Stomach (tissue), 9 donors: ENCODE measurements around the gene TNNI3K. TPM values are rescaled to one million over a fixed set of nuclear protein-coding genes. Genes with fewer than 3 reads are reported as not detected.

Source experiments
- DNase-seq, 2 donors: peaks; one replicate each; pipeline versions ENCODE4 v3.0.0 to v3.0.0-alpha.2; 2013 to 2019
- H3K27ac ChIP-seq, 5 donors: fragments of 200-600 bp in 4 of 5; sonication (generic) in 4 of 5; one replicate each; pipeline ENCODE4 v1.5.1; 2013 to 2019; ENCODE audit warnings: mild to moderate bottlenecking in 1 of 5, moderate library complexity in 1 of 5
- H3K27me3 ChIP-seq, 3 donors: fragments of 200-600 bp; sonication (generic); one replicate each; pipeline ENCODE4 v1.5.1; 2017 to 2019; ENCODE audit warnings: mixed run types in 1 of 3
- H3K36me3 ChIP-seq, 4 donors: fragments of 200-600 bp; sonication (generic); 1 replicate in 3 of 4; 2 replicates in 1 of 4; pipeline ENCODE4 v1.5.1; 2016 to 2019
- H3K4me1 ChIP-seq, 4 donors: fragments of 200-600 bp; sonication (generic); one replicate each; pipeline ENCODE4 v1.5.1; 2016 to 2019
- H3K4me3 ChIP-seq, 4 donors: fragments of 200-600 bp; sonication (generic) in 3 of 4; one replicate each; pipeline ENCODE4 v1.5.1; 2016 to 2019; ENCODE audit warnings: mild to moderate bottlenecking in 1 of 4
- H3K9me3 ChIP-seq, 4 donors: fragments of 200-600 bp; sonication (generic); one replicate each; pipeline ENCODE4 v1.5.1; 2016 to 2019
- EP300 ChIP-seq: sonication (generic); formaldehyde crosslinking; IDR thresholded peaks from one replicate; pipeline ENCODE4 v1.6.1; 2017; ENCODE audit warnings: antibody characterized with exemption
- POLR2A ChIP-seq, 4 donors: fragments of 450-650 bp; IDR thresholded peaks; one replicate each; pipeline ENCODE4 v1.6.1; 2016; ENCODE audit warnings: antibody characterized with exemption in 4 of 4, control low read depth in 2 of 4, mild to moderate bottlenecking in 1 of 4, moderate library complexity in 1 of 4
- POLR2AphosphoS5 ChIP-seq, 3 donors: sonication (generic); formaldehyde crosslinking; IDR thresholded peaks; one replicate each; pipeline ENCODE4 v1.6.1; 2016; ENCODE audit warnings: antibody characterized with exemption in 3 of 3
- WGBS, 5 donors: extraction: QIAGEN DNeasy Blood & Tissue Kit in 3 of 5; methylation state at CpG; one replicate each; pipeline versions ENCODE4 v1.1.5 to v1.1.7; 2013 to 2018; 5-methylcytosine and 5-hydroxymethylcytosine counted together
- intact Hi-C: fragments of 100-400 bp; cut with DNase I; formaldehyde crosslinking; loops from one replicate; pipeline ENCODE4 v1.15.1; 2023; ENCODE audit warnings: low total_unique reads
- polyA plus RNA-seq, 3 donors: library from polyadenylated mRNA; stranded (reverse); fragments of 200-250 nt; gene quantifications; one replicate each; pipeline ENCODE4 v1.2.3, GENCODE V29; 2013
- total RNA-seq, 5 donors: library from RNA; depleted of rRNA; stranded (reverse); fragments of >200 nt; gene quantifications; one replicate each; pipeline versions ENCODE4 v1.1.0 to v1.2.3, GENCODE V29; 2014 to 2016
- TF ChIP-seq, protein P1 (sequence below), 7 experiments: fragments of 450-650 bp in 4 of 7; fragments of 200-600 bp in 3 of 7; sonication (generic) in 3 of 7; IDR thresholded peaks; one replicate each; pipeline ENCODE4 v1.5.1; 2016 to 2019; ENCODE audit warnings: antibody characterized with exemption in 7 of 7, control low read depth in 2 of 7, mild to moderate bottlenecking in 1 of 7
- donor health status: healthy with polysubstance abuse.
- donor health status: Bipolar disorder and iron deficiency.
- donor health status: healthy.

TNNI3K gene
- total and polyA plus RNA-seq, 8 donors, result 0.25 to 7.0 (median 1.7) TPM; not detected in 4

DNA sequence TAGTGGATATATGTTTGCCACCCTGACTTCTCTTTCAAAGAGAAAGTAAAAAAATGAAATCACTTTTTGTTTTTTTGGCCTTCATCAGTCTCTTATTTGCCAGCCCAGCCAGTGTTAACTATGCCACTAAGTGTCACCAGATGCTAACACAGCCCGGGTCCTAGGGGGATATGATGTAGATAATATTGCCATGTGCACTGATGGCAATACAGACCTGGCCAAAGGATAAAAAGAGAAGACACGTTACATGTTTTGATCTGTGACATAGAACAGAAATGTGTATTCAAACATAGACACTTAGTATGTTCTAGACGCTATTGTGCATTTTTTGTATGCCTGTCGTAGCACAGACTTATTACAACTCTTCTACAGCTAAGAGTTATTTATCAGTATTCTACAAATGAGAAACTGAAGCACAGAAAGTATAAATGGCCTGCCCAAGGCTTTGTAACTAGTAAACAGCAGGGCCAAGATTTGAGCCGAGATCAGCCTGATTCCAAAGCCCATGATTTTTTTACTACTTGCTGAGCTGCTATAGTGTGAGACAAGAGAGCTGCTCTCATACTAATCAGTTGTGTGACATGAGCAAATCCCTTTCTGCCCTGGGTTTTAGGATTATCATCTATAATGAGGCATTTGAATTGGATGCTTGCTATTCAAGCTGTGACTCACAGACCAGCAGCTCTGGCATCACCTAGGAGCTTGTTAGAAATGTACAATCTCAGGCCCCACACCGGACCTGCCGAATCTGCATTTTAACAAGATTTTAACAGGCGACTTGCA lies 270.9 kb downstream of the TNNI3K start:
- intact Hi-C loops, result no loop called here
- WGBS, 5 donors, result 65 to 70% (median 69%) methylated on average over 8 of the region's 8 CpGs
- Histone ChIP-seq H3K36me3 (no peaks in the 10 kb centered on the region), H3K4me3 (no peak overlapping the region), H3K9me3 (no peaks in the 10 kb centered on the region), H3K27ac (no peak overlapping the region), H3K4me1 (no peaks in the 10 kb centered on the region), H3K27me3 (no peaks in the 10 kb centered on the region)
- no peak for DNase-seq
- TF ChIP-seq POLR2AphosphoS5 (IDR thresholded peaks at IDR 0.05), result no peak
- TF ChIP-seq EP300, result no peak
- no peak for TF ChIP-seq POLR2A (IDR thresholded peaks at IDR 0.05)
- TF ChIP-seq, protein P1, sequence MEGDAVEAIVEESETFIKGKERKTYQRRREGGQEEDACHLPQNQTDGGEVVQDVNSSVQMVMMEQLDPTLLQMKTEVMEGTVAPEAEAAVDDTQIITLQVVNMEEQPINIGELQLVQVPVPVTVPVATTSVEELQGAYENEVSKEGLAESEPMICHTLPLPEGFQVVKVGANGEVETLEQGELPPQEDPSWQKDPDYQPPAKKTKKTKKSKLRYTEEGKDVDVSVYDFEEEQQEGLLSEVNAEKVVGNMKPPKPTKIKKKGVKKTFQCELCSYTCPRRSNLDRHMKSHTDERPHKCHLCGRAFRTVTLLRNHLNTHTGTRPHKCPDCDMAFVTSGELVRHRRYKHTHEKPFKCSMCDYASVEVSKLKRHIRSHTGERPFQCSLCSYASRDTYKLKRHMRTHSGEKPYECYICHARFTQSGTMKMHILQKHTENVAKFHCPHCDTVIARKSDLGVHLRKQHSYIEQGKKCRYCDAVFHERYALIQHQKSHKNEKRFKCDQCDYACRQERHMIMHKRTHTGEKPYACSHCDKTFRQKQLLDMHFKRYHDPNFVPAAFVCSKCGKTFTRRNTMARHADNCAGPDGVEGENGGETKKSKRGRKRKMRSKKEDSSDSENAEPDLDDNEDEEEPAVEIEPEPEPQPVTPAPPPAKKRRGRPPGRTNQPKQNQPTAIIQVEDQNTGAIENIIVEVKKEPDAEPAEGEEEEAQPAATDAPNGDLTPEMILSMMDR (IDR thresholded peaks at IDR 0.05), result no peak

DNA sequence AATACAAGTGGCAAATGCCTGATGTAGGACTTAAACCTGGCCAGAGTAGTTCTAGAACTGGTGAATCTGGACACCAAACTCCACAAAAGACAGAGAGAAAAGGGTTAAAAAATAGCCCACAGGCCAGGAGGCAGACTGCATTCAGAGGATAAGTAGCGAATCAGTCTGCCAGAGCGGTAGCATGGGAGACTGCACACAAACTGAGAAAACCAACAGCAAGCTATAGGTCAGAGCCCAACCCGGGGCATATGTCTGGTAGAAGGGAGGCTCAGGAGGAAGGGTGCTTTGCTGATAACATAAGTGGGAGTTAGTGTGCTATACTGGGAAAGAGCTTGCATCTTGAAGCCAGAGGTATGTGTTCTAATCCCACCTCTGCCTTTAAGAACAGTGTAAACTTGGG lies 273.3 kb downstream of the TNNI3K start:
- no peak overlapping the region for H3K4me3 ChIP-seq
- H3K27ac ChIP-seq, result no peak overlapping the region
- H3K27me3 ChIP-seq, result no peaks in the 10 kb centered on the region
- TF ChIP-seq, protein P1 (IDR thresholded peaks at IDR 0.05), result no peak
- TF ChIP-seq POLR2A (IDR thresholded peaks at IDR 0.05) (no peak), POLR2AphosphoS5 (IDR thresholded peaks at IDR 0.05) (no peak), EP300 (no peak)
- 11 to 32% (median 17%) methylated on average over 3 of the region's 3 CpGs for WGBS, 5 donors
- no peaks in the 10 kb centered on the region for H3K9me3 ChIP-seq
- intact Hi-C loops, result no loop called here
- H3K4me1 ChIP-seq, result no peaks in the 10 kb centered on the region
- H3K36me3 ChIP-seq, result no peaks in the 10 kb centered on the region
- DNase-seq, result no peak

DNA sequence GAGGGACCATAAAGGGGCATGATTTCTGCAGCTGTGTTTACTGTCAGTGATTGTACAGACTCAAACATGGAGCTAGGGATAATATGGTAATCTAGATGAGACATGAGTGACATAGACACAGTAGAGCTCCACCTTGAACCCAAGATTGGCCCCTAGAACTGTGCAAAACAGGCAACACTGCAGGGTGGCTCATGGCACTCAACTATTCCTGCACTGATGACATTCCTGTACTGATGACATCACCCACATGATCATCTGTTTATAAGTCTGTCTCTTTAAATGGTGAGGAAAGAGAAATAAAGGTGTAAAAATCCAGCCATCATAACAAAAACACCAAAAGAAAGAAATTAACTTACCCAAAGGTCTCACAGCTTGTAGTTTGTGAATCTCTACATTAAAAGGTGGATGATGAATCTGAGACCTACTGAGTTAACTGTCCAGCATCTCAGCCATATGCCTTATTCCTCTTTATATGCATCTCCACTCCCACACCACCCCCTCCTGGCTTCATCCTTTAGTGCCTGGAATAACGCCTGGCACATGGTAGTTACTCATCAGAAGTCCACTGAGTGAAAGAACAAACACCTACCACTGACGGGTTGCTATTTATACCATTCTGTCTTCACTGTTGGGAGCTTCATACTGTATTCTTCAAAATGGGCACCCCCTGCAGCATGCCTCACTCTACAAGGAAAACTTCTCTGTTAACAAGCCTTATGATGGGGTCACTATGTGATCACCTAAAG lies 277.2 kb downstream of the TNNI3K start, which contains the start of gene LRRC53:
Gene LRRC53 (minus strand): TSS at position 442 of the 746 bp plus-strand sequence. CDS start 29,262 bp downstream, outside the sequence.
- Histone ChIP-seq H3K36me3 (no peaks in the 10 kb centered on the region), H3K4me1 (no peaks in the 10 kb centered on the region), H3K9me3 (no peaks in the 10 kb centered on the region), H3K27me3 (no peaks in the 10 kb centered on the region), H3K4me3 (no peak within 1 kb of the TSS), H3K27ac (no peak within 1 kb of the TSS)
- WGBS, 5 donors, result 43 to 62% (median 59%) methylated on average over 2 of the region's 2 CpGs
- intact Hi-C loops, result no loop called here
- TF ChIP-seq EP300, result no peak
- TF ChIP-seq POLR2AphosphoS5 (IDR thresholded peaks at IDR 0.05), result no peak
- no peak for TF ChIP-seq POLR2A (IDR thresholded peaks at IDR 0.05)
- TF ChIP-seq, protein P1 (IDR thresholded peaks at IDR 0.05), result no peak
- no peak for DNase-seq

DNA sequence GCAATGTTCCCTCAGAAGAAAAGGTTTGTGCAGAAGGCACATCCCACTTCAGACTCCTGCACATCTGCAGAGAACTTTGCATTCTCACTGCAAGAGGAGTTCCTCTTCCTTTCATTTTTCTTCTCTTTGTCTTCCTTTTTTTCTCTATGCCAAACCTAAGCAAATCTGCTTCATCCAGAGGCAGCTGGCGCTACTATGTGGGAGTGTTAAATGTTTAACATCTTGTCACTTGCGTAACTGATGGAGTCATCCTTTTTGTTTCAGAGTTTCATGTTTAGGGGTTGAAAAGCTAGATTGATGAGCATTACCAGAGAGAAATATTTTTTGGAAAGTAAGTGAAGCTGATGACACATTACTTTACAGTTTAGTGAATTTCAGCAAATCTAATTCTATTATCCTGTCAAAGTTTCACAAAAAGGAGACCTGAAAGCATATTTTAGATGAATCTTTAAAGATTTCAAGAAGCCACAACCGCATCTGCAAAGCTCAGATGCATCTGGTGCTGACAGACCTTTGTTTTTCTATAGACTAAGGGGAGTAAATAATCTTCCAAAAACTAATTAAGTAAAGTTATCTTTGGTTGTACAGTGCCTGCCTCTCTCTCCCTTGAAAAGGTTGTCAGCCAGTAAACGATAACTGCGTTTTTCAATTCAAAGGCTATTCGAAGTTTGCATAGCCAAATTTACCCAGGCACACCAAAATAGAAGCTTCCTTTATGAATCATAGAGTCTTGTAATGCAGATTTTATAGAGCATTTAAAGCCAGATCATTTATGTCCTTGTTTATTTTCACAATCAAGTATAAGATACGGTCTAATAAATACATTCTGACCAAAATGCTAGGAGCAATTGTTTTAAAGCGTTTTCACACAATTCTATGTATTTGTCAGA lies 278.5 kb downstream of the TNNI3K start:
- no peaks in the 10 kb centered on the region for H3K27me3 ChIP-seq
- H3K36me3 ChIP-seq, result no peaks in the 10 kb centered on the region
- no peaks in the 10 kb centered on the region for H3K9me3 ChIP-seq
- intact Hi-C loops, result no loop called here
- no peak for TF ChIP-seq POLR2A (IDR thresholded peaks at IDR 0.05)
- no peak for TF ChIP-seq POLR2AphosphoS5 (IDR thresholded peaks at IDR 0.05)
- TF ChIP-seq EP300, result no peak
- TF ChIP-seq, protein P1 (IDR thresholded peaks at IDR 0.05), result no peak
- WGBS, 5 donors, result 45 to 53% (median 49%) methylated on average over 8 of the region's 8 CpGs
- DNase-seq, result no peak
- no peak overlapping the region for H3K4me3 ChIP-seq
- H3K4me1 ChIP-seq, result no peaks in the 10 kb centered on the region
- H3K27ac ChIP-seq, result no peak overlapping the region
